ENCODE results near the gene GABRQ.
"Not testable (repeated sequence)": the region's sequence is repeated elsewhere in the genome, so short reads cannot be mapped to it uniquely, and the experiment has no call there.

Gene GABRQ

GRCh38 chrX:152663086-152663485 lies 25.4 kb downstream of the GABRQ start:
- no peak for DNase-seq

- DNase-seq = no peak
These were observed 36.4 kb downstream of the GABRQ start for GRCh38 chrX:152674135-152674534.

GRCh38 chrX:152674652-152675051 lies 37.0 kb downstream of the GABRQ start:
- not testable (repeated sequence) for DNase-seq

- DNase-seq = not testable (repeated sequence)
These were observed 43.3 kb downstream of the GABRQ start for GRCh38 chrX:152681012-152681411.

- not testable (repeated sequence) for DNase-seq
These were observed 60.5 kb downstream of the GABRQ start, which contains the start of gene MAGEA3 for GRCh38 chrX:152697952-152698931. MAGEA3 (plus strand) TSS chrX:152698794; CDS start chrX:152700833, 2,039 bp downstream.

- not testable (repeated sequence) for DNase-seq
These were observed 62.7 kb downstream of the GABRQ start for GRCh38 chrX:152700390-152700789.

GRCh38 chrX:152706500-152706899 lies 68.8 kb downstream of the GABRQ start:
- DNase-seq = not testable (repeated sequence)

Measured in activated gamma-delta T cell treated with Interleukin-2 at 50 U/mL for 16 hours (primary cell).